Small intestine (tissue), 7 donors: ENCODE data around the gene CLEC18C. TPM values are rescaled to one million over a fixed set of nuclear protein-coding genes. Genes with fewer than 3 reads are reported as not detected.
"Not testable (repeated sequence)": the region's sequence is repeated elsewhere in the genome, so short reads cannot be mapped to it uniquely, and the experiment has no call there.

ENCODE experiments used
- DNase-seq, 2 donors: peaks; one replicate each; pipeline versions ENCODE4 v3.0.0 to v3.0.0-alpha.2; 2013
- FAIRE-seq: peaks from 2 replicates; lab custom pipeline; 2012; peaks lifted over from hg19 to GRCh38; lab: Jason Lieb, UNC
- H3K27ac ChIP-seq, 3 donors: one replicate each; pipeline ENCODE4 v1.5.1; 2013; ENCODE audit warnings: low read length in 2 of 3, mild to moderate bottlenecking in 2 of 3, control low read depth in 1 of 3, inconsistent platforms in 1 of 3, low read depth in 1 of 3, moderate library complexity in 1 of 3
- H3K27me3 ChIP-seq, 3 donors: one replicate each; pipeline ENCODE4 v1.6.1; 2013; ENCODE audit warnings: low read length in 3 of 3, inconsistent platforms in 1 of 3; ENCODE audit not compliant: control insufficient read depth in 3 of 3, insufficient read depth in 3 of 3
- H3K36me3 ChIP-seq, 3 donors: one replicate each; pipeline ENCODE4 v1.6.1; 2013; ENCODE audit warnings: low read length in 3 of 3, inconsistent platforms in 1 of 3, low read depth in 1 of 3, mild to moderate bottlenecking in 1 of 3, moderate library complexity in 1 of 3; ENCODE audit not compliant: control insufficient read depth in 3 of 3, insufficient read depth in 2 of 3
- H3K4me1 ChIP-seq, 3 donors: one replicate each; pipeline ENCODE4 v1.6.1; 2013; ENCODE audit warnings: low read length in 2 of 3, inconsistent platforms in 1 of 3, low read depth in 1 of 3, mild to moderate bottlenecking in 1 of 3, moderate library complexity in 1 of 3; ENCODE audit not compliant: control insufficient read depth in 3 of 3, insufficient read depth in 2 of 3
- H3K4me3 ChIP-seq, 3 donors: one replicate each; pipeline ENCODE4 v1.5.1; 2013; ENCODE audit warnings: low read length in 3 of 3, control low read depth in 1 of 3, inconsistent platforms in 1 of 3, low read depth in 1 of 3, mild to moderate bottlenecking in 1 of 3, moderate library complexity in 1 of 3
- H3K9me3 ChIP-seq, 2 donors: one replicate each; pipeline ENCODE4 v1.6.1; 2013; ENCODE audit warnings: low read depth in 1 of 2, low read length in 1 of 2; ENCODE audit not compliant: control insufficient read depth in 2 of 2, insufficient read depth in 1 of 2
- WGBS, 3 donors: extraction: QIAGEN DNeasy Blood & Tissue Kit; methylation state at CpG; one replicate each; pipeline ENCODE4 v1.1.7; 2013; 5-methylcytosine and 5-hydroxymethylcytosine counted together
- polyA plus RNA-seq, 4 donors: library from polyadenylated mRNA; stranded (reverse) in 3 of 4; unstranded in 1 of 4; fragments of 200-250 nt in 3 of 4; fragments of 120-200 nt in 1 of 4; gene quantifications; one replicate each; pipeline versions ENCODE4 v1.2.1 to v1.2.3, GENCODE V29; 2013
- donor health status: healthy with polysubstance abuse.
- donor health status: control.
- donor health status: control.
- donor health status: Bipolar disorder and iron deficiency.
- donor health status: healthy.

CLEC18C gene
- polyA plus RNA-seq, 4 donors = 0.18 to 3.1 (median 0.43) TPM; not detected in 1

DNA sequence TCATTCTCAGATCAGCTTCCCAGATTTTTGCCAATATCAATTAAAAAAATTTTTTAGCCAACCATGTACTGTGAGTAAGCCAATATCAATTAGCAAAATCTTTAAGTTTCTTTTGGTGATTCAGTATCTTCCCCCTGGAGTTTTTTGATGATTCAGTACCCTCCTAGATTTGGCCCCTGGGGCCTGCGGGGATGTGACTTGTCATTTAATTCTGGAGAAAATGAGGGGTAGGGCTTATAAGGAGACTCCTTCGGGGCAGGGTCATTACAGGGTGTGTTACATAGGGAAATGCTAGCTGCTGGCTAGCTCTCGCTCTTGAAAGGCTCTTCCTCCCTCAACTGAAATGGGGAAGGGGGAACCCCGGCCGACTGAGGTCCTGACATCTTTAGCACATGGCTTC is 17.0 kb downstream of the CLEC18C start:
- not testable (repeated sequence) for H3K27ac ChIP-seq, H3K9me3 ChIP-seq, FAIRE-seq, DNase-seq, H3K4me3 ChIP-seq, H3K27me3 ChIP-seq, H3K4me1 ChIP-seq, H3K36me3 ChIP-seq
- WGBS, 3 donors = no CpG with 5 or more reads among the region's 5 CpGs

GRCh38 chr16:70196683-70197300 is 23.2 kb downstream of the CLEC18C start:
- H3K4me1 ChIP-seq, H3K27me3 ChIP-seq, FAIRE-seq, H3K4me3 ChIP-seq, H3K36me3 ChIP-seq, H3K27ac ChIP-seq, DNase-seq, H3K9me3 ChIP-seq: not testable (repeated sequence)
- WGBS, 3 donors = 66 to 91% (median 68%) methylated on average over 8 of the region's 12 CpGs

- whole genome bisulfite sequencing, 3 donors = 63 to 90% (median 83%) methylated on average over 4 to 7 of the region's 7 CpGs
- DNase-seq, FAIRE-seq, H3K27ac ChIP-seq, H3K9me3 ChIP-seq, H3K36me3 ChIP-seq, H3K27me3 ChIP-seq, H3K4me1 ChIP-seq, H3K4me3 ChIP-seq: not testable (repeated sequence)
Measured at GRCh38 chr16:70197611-70198010, 24.0 kb downstream of the CLEC18C start.

- not testable (repeated sequence) for FAIRE-seq, H3K36me3 ChIP-seq
Measured at GRCh38 chr16:70198230-70198629, 24.6 kb downstream of the CLEC18C start.

GRCh38 chr16:70198666-70199065 is 25.1 kb downstream of the CLEC18C start:
- H3K9me3 ChIP-seq, FAIRE-seq, H3K4me1 ChIP-seq, H3K36me3 ChIP-seq, DNase-seq, H3K27ac ChIP-seq, H3K27me3 ChIP-seq, H3K4me3 ChIP-seq: not testable (repeated sequence)
- 67 to 83% (median 73%) methylated on average over 3 of the region's 3 CpGs for WGBS, 3 donors

More at GRCh38 chr16:70198230-70198629, 24.6 kb downstream of the CLEC18C start:
- H3K27me3 ChIP-seq, H3K4me1 ChIP-seq, H3K4me3 ChIP-seq, DNase-seq, H3K9me3 ChIP-seq, H3K27ac ChIP-seq: not testable (repeated sequence)
- 83 to 94% (median 90%) methylated on average over 9 of the region's 9 CpGs for WGBS, 3 donors

DNA sequence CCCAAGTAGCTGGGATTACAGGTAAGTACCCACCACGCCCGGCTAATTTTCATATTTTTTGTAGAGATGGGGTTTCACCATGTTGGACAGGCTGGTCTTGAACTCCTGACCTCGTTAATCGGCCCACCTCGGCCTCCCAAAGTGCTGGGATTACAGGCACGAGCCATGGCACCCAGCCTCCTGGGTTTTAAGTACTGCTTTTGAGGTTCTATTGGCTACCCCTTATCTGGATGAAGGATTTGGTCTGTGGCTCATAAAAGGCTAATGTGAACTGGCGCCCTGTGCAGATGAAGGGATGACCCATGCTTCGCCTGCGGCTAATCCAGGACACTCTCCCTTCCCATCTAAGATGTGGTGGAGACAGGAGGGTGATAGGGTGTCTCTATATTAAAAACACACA is 25.6 kb downstream of the CLEC18C start:
- H3K27ac ChIP-seq, H3K4me1 ChIP-seq, H3K36me3 ChIP-seq, FAIRE-seq, DNase-seq, H3K4me3 ChIP-seq, H3K27me3 ChIP-seq, H3K9me3 ChIP-seq: not testable (repeated sequence)
- WGBS, 3 donors = 84 to 91% (median 86%) methylated on average over 9 of the region's 9 CpGs

- H3K27ac ChIP-seq, H3K9me3 ChIP-seq, DNase-seq, H3K27me3 ChIP-seq, H3K4me3 ChIP-seq, H3K4me1 ChIP-seq, FAIRE-seq, H3K36me3 ChIP-seq: not testable (repeated sequence)
- 79 to 86% (median 82%) methylated on average over 8 of the region's 8 CpGs for WGBS, 3 donors
Measured at GRCh38 chr16:70200063-70200462, 26.5 kb downstream of the CLEC18C start.

- H3K36me3 ChIP-seq, DNase-seq, H3K4me3 ChIP-seq, H3K27ac ChIP-seq, FAIRE-seq, H3K9me3 ChIP-seq, H3K27me3 ChIP-seq, H3K4me1 ChIP-seq: not testable (repeated sequence)
- WGBS, 3 donors = 73 to 94% (median 79%) methylated on average over 3 to 4 of the region's 7 CpGs
Measured at GRCh38 chr16:70203508-70203907, 29.9 kb downstream of the CLEC18C start.

GRCh38 chr16:70204010-70204409 is 30.4 kb downstream of the CLEC18C start:
- WGBS, 3 donors = 96 to 99% (median 97%) methylated on average over 7 to 18 of the region's 29 CpGs
- FAIRE-seq = not testable (repeated sequence)

More at GRCh38 chr16:70204010-70204409, 30.4 kb downstream of the CLEC18C start:
- not testable (repeated sequence) for H3K9me3 ChIP-seq, H3K27me3 ChIP-seq, H3K4me1 ChIP-seq, H3K36me3 ChIP-seq, H3K4me3 ChIP-seq, DNase-seq, H3K27ac ChIP-seq
